Vagina (tissue), 2 donors: ENCODE results near the gene WNT4.

Source experiments
- CTCF ChIP-seq, 3 experiments: fragments of 450-650 bp in 2 of 3; fragments of 200-600 bp in 1 of 3; sonication (generic) in 1 of 3; IDR thresholded peaks; one replicate each; pipeline ENCODE4 v1.5.1; 2017 to 2019; ENCODE audit warnings: antibody characterized with exemption in 3 of 3, mild to moderate bottlenecking in 2 of 3, moderate library complexity in 2 of 3
- POLR2A ChIP-seq, 2 donors: fragments of 450-650 bp; IDR thresholded peaks; one replicate each; pipeline ENCODE4 v1.6.1; 2017; ENCODE audit warnings: antibody characterized with exemption in 2 of 2, mild to moderate bottlenecking in 2 of 2, moderate library complexity in 2 of 2
- POLR2AphosphoS5 ChIP-seq, 2 donors: sonication (generic); formaldehyde crosslinking; IDR thresholded peaks; one replicate each; pipeline ENCODE4 v1.9.0; 2017; ENCODE audit warnings: antibody characterized with exemption in 2 of 2, mild to moderate bottlenecking in 2 of 2, low read depth in 1 of 2; ENCODE audit not compliant: insufficient read depth in 1 of 2

GRCh38 chr1:22096463-22096862, 46.4 kb downstream of the WNT4 start:
- no peak for TF ChIP-seq CTCF (IDR thresholded peaks at IDR 0.05)
- TF ChIP-seq POLR2AphosphoS5 (IDR thresholded peaks at IDR 0.05; ENCODE audit: insufficient read depth in 1 of 2, low read depth in 1 of 2), result no peak
- no peak for TF ChIP-seq POLR2A (IDR thresholded peaks at IDR 0.05)
